Parathyroid adenoma (tissue), 2 donors: Measurements from ENCODE around the gene TMEM132C.

Experiments used
- H2AFZ ChIP-seq: fragments of 300-600 bp; sonication (generic); one replicate; pipeline ENCODE4 v1.7.0; 2017; ENCODE audit warnings: antibody characterized with exemption, mild to moderate bottlenecking
- H3K27ac ChIP-seq: fragments of 300-600 bp; sonication (generic); one replicate; pipeline ENCODE4 v1.7.0; 2017
- H3K27me3 ChIP-seq: fragments of 300-600 bp; sonication (generic); one replicate; pipeline ENCODE4 v1.7.0; 2017; ENCODE audit warnings: low read length; ENCODE audit not compliant: control insufficient read depth, insufficient read depth
- H3K36me3 ChIP-seq: fragments of 300-600 bp; sonication (generic); one replicate; pipeline ENCODE4 v1.7.0; 2017; ENCODE audit warnings: low read length; ENCODE audit not compliant: control insufficient read depth, insufficient read depth
- H3K4me1 ChIP-seq: fragments of 300-600 bp; sonication (generic); one replicate; pipeline ENCODE4 v1.7.0; 2017; ENCODE audit warnings: control low read depth
- H3K4me2 ChIP-seq: fragments of 300-600 bp; sonication (generic); one replicate; pipeline ENCODE4 v1.7.0; 2017; ENCODE audit warnings: low read length
- H3K4me3 ChIP-seq: fragments of 300-600 bp; sonication (generic); one replicate; pipeline ENCODE4 v1.7.0; 2017; ENCODE audit warnings: low read depth, low read length
- H3K79me2 ChIP-seq: fragments of 300-600 bp; sonication (generic); one replicate; pipeline ENCODE4 v1.7.0; 2017; ENCODE audit warnings: control low read depth
- H3K9ac ChIP-seq: fragments of 300-600 bp; sonication (generic); one replicate; pipeline ENCODE4 v1.7.0; 2017; ENCODE audit warnings: mild to moderate bottlenecking
- H3K9me3 ChIP-seq: fragments of 300-600 bp; sonication (generic); one replicate; pipeline ENCODE4 v1.7.0; 2017; ENCODE audit warnings: low read length; ENCODE audit not compliant: control insufficient read depth
- TF ChIP-seq, protein P1 (sequence below): fragments of 300-600 bp; sonication (generic); IDR thresholded peaks from one replicate; pipeline ENCODE4 v1.7.0; 2017; ENCODE audit warnings: antibody characterized with exemption, mild to moderate bottlenecking
- donor health status: primary hyperparathyroidism.

The TMEM132C gene

DNA sequence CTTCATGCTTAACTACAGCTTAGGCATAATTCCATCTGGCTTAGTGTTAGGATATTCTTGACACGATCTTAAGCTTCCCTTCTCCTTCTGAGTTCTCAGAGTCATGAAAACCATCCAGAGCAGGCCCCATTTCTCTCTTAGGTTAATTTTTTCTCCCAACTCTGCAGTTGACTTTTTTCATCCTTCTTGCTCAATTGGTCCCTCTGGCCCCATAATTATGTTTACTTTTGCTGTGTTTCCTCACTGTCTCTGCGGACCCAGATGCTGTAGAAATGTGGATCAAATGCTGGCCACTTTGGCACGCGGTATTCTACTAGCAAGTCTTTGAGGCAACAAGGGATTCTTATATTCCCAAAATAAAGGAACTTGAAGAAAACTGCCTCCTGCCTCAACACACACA is 9.5 kb downstream of the TMEM132C start:
- Histone ChIP-seq H3K36me3 (no peaks in the 10 kb centered on the region), H3K79me2 (no peaks in the 10 kb centered on the region), H3K4me2 (no peak overlapping the region), H3K9ac (no peak overlapping the region), H3K4me1 (no peaks in the 10 kb centered on the region), H3K9me3 (no peaks in the 10 kb centered on the region), H2AFZ (no peak overlapping the region), H3K27me3 (no peaks in the 10 kb centered on the region), H3K4me3 (no peak overlapping the region), H3K27ac (no peak overlapping the region)
- TF ChIP-seq, protein P1, sequence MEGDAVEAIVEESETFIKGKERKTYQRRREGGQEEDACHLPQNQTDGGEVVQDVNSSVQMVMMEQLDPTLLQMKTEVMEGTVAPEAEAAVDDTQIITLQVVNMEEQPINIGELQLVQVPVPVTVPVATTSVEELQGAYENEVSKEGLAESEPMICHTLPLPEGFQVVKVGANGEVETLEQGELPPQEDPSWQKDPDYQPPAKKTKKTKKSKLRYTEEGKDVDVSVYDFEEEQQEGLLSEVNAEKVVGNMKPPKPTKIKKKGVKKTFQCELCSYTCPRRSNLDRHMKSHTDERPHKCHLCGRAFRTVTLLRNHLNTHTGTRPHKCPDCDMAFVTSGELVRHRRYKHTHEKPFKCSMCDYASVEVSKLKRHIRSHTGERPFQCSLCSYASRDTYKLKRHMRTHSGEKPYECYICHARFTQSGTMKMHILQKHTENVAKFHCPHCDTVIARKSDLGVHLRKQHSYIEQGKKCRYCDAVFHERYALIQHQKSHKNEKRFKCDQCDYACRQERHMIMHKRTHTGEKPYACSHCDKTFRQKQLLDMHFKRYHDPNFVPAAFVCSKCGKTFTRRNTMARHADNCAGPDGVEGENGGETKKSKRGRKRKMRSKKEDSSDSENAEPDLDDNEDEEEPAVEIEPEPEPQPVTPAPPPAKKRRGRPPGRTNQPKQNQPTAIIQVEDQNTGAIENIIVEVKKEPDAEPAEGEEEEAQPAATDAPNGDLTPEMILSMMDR, result no peak

DNA sequence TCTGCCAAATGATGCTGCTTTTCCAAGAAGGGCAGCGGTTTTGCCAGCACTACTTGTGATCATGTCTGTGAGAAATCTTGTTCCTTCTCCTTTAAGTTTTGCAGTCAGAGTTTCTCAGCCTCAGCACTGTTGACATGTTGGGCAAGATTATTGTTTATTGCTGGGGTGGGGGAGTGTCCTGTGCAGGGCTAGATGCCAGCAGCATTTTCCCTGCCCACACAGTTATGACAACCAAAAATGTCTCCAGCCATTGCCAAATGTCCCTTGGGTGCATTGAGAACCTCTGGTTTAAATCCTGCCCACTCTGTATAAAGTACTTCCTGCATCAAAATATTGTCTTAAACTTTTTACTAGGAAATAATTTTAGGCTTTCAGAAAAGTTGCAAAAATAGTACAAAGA is 20.0 kb downstream of the TMEM132C start:
- Histone ChIP-seq H3K9me3 (no peaks in the 10 kb centered on the region), H2AFZ (no peak overlapping the region), H3K4me2 (no peak overlapping the region), H3K4me1 (no peaks in the 10 kb centered on the region), H3K9ac (no peak overlapping the region), H3K79me2 (no peaks in the 10 kb centered on the region), H3K36me3 (no peaks in the 10 kb centered on the region), H3K27ac (no peak overlapping the region), H3K4me3 (no peak overlapping the region), H3K27me3 (no peaks in the 10 kb centered on the region)
- TF ChIP-seq, protein P1, result no peak

DNA sequence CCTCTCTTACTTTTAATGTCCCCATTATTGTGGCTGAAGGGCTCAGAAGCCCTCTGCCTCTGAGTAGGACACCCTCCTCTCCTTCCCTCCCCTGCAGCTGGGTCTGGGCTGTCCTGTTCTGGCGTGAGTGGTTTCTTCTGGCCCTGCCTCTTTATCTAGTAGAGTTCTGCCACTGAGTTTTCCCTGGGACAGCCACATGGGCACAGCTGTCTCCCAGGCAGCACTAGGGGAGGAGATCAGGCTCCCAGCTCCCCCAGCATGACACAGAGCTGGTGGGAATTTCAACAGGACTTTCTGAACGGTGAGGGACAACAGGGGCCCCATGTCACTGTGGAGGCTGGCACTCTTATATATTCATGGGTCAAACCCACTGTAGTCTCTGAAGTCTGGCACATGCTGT is 21.4 kb downstream of the TMEM132C start:
- TF ChIP-seq, protein P1, result no peak
- no peak overlapping the region for H2AFZ ChIP-seq
- no peaks in the 10 kb centered on the region for H3K36me3 ChIP-seq
- no peak overlapping the region for H3K9ac ChIP-seq
- no peak overlapping the region for H3K4me3 ChIP-seq
- H3K79me2 ChIP-seq, result no peaks in the 10 kb centered on the region
- no peak overlapping the region for H3K4me2 ChIP-seq
- H3K4me1 ChIP-seq, result no peaks in the 10 kb centered on the region
- H3K9me3 ChIP-seq, result no peaks in the 10 kb centered on the region
- H3K27me3 ChIP-seq, result no peaks in the 10 kb centered on the region
- no peak overlapping the region for H3K27ac ChIP-seq

- Histone ChIP-seq H3K9ac (no peak overlapping the region), H3K9me3 (no peaks in the 10 kb centered on the region)
- TF ChIP-seq, protein P1, result no peak
Measured at GRCh38 chr12:128288896-128289295, 21.9 kb downstream of the TMEM132C start.

GRCh38 chr12:128290938-128291337 is 24.0 kb downstream of the TMEM132C start:
- no peaks in the 10 kb centered on the region for H3K9me3 ChIP-seq
- no peaks in the 10 kb centered on the region for H3K27me3 ChIP-seq
- H3K9ac ChIP-seq, result no peak overlapping the region
- no peaks in the 10 kb centered on the region for H3K4me1 ChIP-seq
- no peaks in the 10 kb centered on the region for H3K36me3 ChIP-seq
- H2AFZ ChIP-seq, result no peak overlapping the region
- no peaks in the 10 kb centered on the region for H3K79me2 ChIP-seq
- no peak overlapping the region for H3K4me2 ChIP-seq
- no peak overlapping the region for H3K4me3 ChIP-seq
- TF ChIP-seq, protein P1, result no peak
- no peak overlapping the region for H3K27ac ChIP-seq

More at GRCh38 chr12:128288896-128289295, 21.9 kb downstream of the TMEM132C start:
- Histone ChIP-seq H3K4me1 (no peaks in the 10 kb centered on the region), H3K4me2 (no peak overlapping the region), H3K4me3 (no peak overlapping the region), H3K36me3 (no peaks in the 10 kb centered on the region), H2AFZ (no peak overlapping the region), H3K27me3 (no peaks in the 10 kb centered on the region), H3K79me2 (no peaks in the 10 kb centered on the region), H3K27ac (no peak overlapping the region)
